Hippocampal formation (tissue), 2 donors: ENCODE data around the gene CNGA4.
A peak's percentile ranks its signal among the peaks of the same experiment; 100 is the strongest.
"Not testable (repeated sequence)": the region's sequence is repeated elsewhere in the genome, so short reads cannot be mapped to it uniquely, and the experiment has no call there.

Experiments
- DNase-seq, 2 donors: peaks; one replicate each; lab custom pipeline; 2025; lab: John Stamatoyannopoulos, UW

CNGA4 gene

GRCh38 chr11:6263662-6264061, 24.8 kb downstream of the CNGA4 start:
- no peak for DNase-seq

GRCh38 chr11:6268820-6269219, 29.9 kb downstream of the CNGA4 start:
- DNase-seq = no peak

GRCh38 chr11:6269994-6270393, 31.1 kb downstream of the CNGA4 start:
- DNase-seq = no peak

- no peak for DNase-seq
Measured at GRCh38 chr11:6270584-6271246, 31.8 kb downstream of the CNGA4 start.

GRCh38 chr11:6271598-6271997, 32.7 kb downstream of the CNGA4 start:
- no peak for DNase-seq

- peak in 1 of 2 donors; percentile 19 for DNase-seq
Measured at GRCh38 chr11:6273188-6273587, 34.3 kb downstream of the CNGA4 start.

- not testable (repeated sequence) for DNase-seq
Measured at GRCh38 chr11:6280809-6281208, 41.9 kb downstream of the CNGA4 start.

- DNase-seq = no peak
Measured at GRCh38 chr11:6283453-6284023, 44.6 kb downstream of the CNGA4 start.

GRCh38 chr11:6284250-6284649, 45.4 kb downstream of the CNGA4 start:
- DNase-seq = no peak

GRCh38 chr11:6285019-6285418, 46.1 kb downstream of the CNGA4 start:
- DNase-seq = no peak
